Stimulated activated CD8-positive, alpha-beta memory T cell treated with anti-CD3 and anti-CD28 coated beads, Interleukin-2, amount 100 ng/mL, for 48 hours (primary cell): ENCODE results near the gene ART4.

Experiments used
- DNase-seq, 2 donors: peaks; one replicate each; pipeline ENCODE4 v3.0.0-alpha.2; 2020; ENCODE audit warnings: low read depth in 2 of 2

The ART4 gene

GRCh38 chr12:14850929-14851663 is 7.8 kb upstream of the ART4 start:
- no peak for DNase-seq

DNA sequence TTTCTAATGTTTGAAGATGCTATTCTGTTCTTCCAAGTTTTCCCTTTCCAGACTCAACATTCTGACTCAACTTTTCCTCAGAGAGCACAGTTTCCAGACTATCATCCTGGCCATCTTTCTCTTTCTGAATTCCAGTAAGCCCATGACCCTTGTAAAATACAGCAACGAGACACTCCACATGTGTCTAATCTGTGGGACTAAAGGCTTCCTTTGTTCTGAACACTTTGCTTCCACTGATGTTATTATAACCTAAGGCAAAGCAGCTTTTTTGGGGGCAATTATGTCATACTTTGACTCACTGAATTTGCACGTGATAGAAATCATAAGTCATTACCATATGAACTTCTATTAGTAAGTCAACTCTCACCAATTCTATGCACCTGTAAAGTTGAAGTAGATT is 6.3 kb upstream of the ART4 start:
- no peak for DNase-seq

GRCh38 chr12:14846876-14847580 is 3.7 kb upstream of the ART4 start:
- DNase-seq, result no peak

DNA sequence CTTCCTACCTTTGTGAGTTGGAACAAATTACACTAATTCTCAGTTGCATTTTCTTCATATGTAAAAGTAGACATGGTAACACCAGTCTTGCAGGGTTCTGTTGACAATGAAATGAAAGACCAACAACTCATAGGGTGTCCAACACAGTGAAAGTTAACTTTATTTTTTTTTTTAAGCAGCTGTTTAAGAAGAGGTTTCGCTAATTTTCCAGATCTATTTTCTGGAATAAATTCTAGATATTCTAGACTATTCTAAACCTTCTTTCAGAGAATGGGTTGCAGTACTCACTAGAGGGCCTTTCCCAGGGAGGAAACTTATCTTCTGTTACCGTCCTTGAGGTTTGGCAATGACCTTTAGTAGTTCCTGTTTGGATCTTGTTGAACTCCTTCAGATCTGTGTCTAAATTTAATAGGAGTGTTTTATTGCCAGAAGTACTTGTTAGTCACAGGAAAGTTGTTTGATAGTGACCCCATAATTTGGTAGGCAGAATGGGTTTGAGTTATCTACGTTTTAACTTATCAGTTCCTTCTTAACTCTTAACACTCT is 2.8 kb upstream of the ART4 start:
- no peak for DNase-seq

DNA sequence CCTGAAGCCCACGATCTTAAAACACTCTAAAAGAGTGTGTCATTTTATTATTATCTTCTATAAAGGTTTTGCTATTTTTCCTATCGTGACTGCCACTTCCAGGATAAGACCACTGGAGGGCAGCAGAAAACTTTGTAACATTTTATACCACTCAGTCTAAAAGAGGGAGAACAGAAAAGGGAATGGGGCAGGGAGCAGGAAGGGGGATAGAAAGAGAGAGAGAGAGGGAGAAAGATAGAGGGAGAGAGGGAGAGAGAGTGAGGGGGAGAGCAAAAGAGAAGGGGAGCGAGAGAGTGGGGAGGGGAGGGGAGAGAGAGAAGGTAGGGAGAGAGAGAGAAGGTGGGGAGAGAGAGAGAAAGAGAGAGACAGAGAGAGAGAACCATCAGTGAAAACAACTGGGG is 2.0 kb upstream of the ART4 start:
- no peak for DNase-seq

GRCh38 chr12:14844401-14844800 is 1.1 kb upstream of the ART4 start:
- no peak for DNase-seq

GRCh38 chr12:14842315-14842714 is 1.0 kb downstream of the ART4 start:
- DNase-seq, result no peak

GRCh38 chr12:14841761-14842160 is 1.6 kb downstream of the ART4 start:
- DNase-seq, result no peak

- DNase-seq, result no peak
These were observed 2.7 kb downstream of the ART4 start for GRCh38 chr12:14840616-14841015.

DNA sequence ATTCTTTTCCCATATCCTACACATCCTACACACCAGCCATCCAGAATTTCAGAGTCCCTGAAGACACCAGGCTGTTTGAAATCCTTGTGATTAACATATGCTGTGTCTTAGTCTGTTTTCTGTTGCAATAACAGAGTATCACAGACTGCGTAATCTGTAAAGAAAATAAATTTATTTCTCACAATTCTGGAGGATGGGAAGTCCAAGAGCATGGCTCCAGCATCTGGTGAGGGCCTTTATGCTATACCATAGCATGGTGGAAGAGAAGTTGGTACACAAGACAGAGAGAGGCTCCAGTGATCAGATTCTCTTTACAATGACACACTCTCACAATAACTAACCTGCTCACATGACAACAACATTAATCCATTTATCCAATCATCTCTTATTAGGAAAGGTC is 4.1 kb downstream of the ART4 start:
- no peak for DNase-seq

DNA sequence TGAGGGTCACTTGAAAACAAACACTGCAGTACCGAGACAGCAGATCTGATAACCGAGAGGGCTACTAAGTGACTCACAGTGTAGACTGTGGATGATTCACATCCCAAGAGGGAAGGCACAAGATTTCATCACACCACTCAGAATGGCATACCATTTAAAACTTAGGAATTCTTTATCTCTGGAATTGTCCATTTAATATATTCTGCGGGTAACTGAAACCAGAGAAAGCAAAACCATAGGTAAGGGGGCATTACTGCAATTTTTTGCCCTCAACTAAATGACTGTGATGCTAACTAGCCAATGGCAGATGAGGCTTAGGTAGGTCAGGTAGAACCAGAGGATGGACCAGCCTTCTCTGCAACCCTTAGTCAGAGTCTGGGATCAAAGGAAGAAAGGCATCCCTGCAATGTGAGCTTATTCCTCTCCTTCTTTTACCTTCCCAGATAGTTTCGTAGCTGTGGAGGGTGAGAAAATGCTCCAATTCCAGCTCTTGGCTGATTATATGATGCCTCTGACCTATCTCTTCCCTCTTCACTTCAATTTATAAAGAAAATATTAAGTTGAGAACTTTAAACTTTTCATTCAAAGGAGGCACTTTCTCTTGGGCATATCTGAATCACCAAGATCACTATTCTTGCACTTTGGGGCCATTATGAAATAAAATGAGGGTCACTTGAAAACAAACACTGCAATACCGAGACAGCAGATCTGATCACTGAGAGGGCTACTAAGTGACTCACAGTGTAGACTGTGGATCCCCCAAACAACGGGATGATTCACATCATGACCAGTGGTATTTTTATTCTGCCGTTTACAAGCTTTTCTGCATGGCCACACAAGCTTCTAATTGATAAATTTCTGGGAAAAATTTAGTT is 6.8 kb downstream of the ART4 start:
- DNase-seq, result no peak

DNA sequence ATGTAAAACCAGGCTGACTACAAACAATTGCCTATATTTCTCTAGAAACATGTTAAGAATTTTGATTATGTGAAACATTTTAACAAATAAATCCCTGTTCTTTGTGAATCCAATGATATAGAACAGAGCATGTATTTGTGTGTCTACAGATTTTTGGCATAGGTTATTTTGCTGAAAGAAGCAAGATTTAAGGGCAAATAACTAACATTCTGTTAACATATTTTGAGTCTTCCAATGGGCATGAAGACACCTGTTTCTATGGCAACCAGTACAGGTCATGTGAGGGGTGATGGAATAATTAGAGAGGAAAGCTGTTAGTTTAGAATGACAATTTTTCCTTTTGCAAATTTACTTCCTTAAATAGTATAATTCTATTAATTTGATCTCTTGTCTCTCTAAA is 8.8 kb downstream of the ART4 start:
- DNase-seq, result no peak

DNA sequence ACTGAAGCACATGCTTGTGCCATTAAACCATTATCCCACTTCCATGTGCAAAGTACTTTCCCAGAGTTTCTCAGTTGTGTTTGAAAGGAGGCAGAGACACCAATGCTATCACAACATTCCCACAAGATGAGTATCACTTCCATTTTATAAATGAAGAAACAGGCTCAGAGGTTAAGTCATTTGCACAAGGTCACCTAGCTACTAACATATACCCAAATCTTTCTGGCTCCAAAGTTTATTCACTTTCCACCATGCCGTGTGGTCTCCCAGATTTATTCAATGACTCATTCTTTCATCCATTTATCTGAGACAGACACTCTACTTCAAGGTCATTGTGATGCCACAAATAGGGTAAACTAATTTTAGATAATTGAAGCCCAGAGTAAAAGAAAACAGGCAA is 9.4 kb downstream of the ART4 start:
- DNase-seq, result no peak

DNA sequence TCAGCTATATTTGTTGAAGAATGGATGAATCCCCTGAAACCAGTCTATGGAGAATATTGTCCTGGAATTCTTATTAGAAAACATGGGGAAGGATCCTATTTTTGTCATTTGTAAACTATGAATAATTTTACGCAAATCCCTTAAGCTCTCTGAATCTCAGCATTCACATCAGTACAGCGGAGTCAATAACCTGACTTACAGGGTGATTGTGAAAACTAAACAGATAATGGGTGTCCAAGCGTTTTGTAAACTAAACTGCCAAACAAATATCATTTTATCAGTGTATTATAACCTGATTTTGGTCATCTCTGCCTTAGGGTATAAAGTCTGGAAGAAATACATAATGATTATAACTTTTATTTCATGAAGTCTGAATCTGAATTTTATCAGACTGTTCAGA is 10.0 kb downstream of the ART4 start:
- DNase-seq, result no peak

DNA sequence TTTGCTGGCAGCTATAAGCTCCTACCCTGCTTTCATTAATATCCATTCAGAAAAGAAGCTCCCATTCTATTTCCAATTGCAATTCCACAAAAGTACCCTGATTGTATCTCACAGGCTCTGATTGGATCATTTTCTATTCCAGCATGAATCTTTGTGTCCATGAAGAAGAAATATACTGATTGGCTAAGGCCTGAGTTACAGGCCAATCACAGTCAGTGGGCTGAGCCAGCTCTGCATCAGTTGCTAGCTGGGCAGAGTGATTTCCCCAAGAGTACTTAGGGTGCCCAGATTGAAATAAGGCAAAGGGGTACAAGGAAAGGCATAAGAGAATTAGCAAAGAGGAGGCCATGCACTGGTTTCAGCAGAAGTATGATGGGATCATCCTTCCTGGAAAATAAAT is 14.4 kb downstream of the ART4 start:
- no peak for DNase-seq

DNA sequence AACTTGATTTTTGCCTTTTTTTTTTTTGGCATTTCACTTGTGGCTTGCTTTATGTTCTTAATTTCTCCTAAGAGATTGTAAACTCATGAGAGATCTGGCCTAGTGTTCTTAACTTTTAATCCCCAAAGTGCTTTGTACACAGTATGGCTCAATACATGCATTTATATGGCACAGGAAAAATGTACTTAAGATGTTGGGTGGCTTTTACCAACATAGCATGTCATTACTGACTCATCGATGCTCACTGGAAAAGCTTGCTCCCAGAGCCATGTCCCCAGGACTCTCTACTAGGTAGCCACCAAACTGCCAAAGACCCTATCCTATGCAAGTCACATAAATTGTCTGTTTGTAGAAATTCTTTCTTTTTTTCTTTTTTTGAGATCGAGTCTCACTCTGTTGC is 16.3 kb downstream of the ART4 start:
- no peak for DNase-seq

- no peak for DNase-seq
These were observed 16.8 kb downstream of the ART4 start for GRCh38 chr12:14826491-14826890.

GRCh38 chr12:14825256-14825655 is 18.1 kb downstream of the ART4 start:
- DNase-seq, result no peak

- no peak for DNase-seq
These were observed 19.2 kb downstream of the ART4 start for GRCh38 chr12:14824012-14824634.

DNA sequence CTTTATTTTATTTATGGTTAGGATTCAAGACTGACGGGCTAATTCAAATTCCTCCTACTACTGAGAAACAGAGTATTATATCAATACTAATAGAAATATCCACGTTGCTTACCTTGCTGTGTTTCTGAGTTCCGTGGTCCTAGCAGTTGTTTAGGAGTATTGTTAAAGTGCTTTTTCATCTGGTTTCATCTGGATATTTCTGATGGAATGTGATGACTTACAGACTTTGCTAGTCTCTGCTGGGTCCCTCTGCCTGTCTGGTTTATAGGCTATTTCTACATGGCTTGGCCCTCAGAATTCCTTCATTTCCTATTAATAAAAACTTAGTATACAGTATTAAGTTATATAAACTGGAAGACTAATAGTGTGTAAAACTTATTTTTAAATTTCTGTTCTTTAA is 29.3 kb downstream of the ART4 start, which contains the start of gene SMCO3:
SMCO3 (minus strand) TSS at position 169 of the 400 bp plus-strand sequence. CDS start 7,502 bp downstream, outside the sequence.
- no peak for DNase-seq

- no peak for DNase-seq
These were observed 31.8 kb downstream of the ART4 start for GRCh38 chr12:14811486-14811885.
